ENCODE measurements around the gene SGCA. TPM values are rescaled to one million over a fixed set of nuclear protein-coding genes. Genes with fewer than 3 reads are reported as not detected.

Gene SGCA
- under 1 TPM in 1 of 2 donors, not detected in 1; 0.42 TPM for total RNA-seq

DNA sequence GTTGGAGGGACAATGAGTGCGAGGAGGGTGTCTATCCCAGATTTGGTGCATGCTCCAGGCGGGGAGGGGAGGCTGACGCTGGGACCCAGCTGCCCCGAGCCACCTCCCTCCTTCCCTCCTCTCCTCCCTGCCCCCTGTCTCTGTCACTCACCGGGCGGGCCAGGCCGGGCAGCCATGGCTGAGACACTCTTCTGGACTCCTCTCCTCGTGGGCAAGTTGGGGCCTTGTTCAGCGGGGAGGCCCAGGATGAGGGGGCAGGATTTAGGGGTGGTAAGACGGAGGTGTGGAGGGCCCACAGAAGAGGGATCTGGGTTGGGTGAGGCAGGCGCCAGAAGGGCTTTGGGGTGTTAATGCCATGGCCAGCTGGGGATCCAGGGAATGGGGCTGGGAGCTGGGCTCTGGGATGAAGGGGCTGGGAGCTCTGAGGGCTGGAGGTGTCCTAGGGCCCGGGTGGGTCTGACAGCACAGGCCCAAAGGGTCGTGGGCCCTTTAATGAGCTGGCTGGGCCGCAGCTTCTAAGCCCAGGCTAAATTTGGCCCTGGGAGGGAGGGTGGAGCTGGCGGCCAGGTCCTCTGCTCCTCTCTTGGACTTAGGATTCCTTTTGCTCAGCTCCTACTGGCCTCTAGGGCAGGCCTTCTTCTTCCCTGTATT lies at the start of gene SGCA:
Gene SGCA, plus strand, starts transcription at position 139 of the 651 bp plus-strand sequence. Its CDS starts 36 bp downstream, at position 175.
- DNase-seq (ENCODE audit: low spot score), result no peak

DNA sequence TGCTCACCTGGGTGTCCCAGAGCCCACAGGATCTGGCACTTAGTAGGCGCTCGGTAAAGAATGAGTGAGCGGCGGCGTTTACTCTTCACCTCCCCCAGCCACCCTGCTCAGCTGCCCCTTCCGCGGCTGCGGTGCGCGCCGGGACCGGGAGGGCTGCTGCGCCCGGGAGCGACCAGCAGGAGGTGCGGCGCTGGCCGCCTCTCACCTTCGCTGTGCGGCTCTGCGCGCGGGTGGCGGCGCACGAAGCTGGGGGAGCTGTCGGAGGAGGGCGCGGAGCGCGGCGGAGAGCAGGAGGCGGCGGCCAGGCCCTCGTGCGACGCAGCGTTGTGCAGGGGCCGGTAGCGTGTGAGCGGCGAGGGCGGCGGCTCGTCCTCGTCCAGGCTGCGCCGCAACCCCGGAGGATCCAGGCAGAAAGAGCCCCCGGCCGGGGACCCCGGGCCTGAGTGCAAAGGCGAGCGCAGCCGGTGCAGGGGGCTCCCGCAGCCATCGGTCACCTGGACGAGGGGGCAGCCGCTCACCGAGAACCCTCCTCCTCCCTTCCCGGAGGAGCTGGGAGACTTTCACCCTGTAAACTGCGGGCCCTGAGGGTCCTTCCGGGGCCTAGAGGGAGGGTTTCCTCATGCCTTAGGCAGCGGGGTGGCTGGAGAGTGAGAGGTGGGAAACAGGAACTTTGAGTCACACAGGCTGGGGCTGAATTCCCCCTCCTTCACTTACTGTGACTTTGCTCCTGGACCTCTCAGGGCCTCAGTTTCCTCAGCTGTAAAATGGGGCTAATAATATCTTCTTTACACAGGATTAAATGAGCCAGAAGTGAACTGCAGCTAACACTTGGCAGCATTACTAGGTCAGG lies 48.4 kb upstream of the SGCA start:
- peak; percentile 85 to 88 for ATAC-seq
- peak overlapping the region; percentile 47 for H3K4me3 Mint-ChIP-seq
- H3K9me3 Mint-ChIP-seq, result no peaks in the 10 kb centered on the region
- DNase-seq (ENCODE audit: low spot score), result peak; percentile 71
- no peak overlapping the region for H3K27ac Mint-ChIP-seq
- H3K27me3 Mint-ChIP-seq, result peaks cover 24 to 40% of the 10 kb centered on the region in 2 donors
- H3K36me3 Mint-ChIP-seq, result no peaks in the 10 kb centered on the region
- H3K4me1 Mint-ChIP-seq (ENCODE audit: low read depth in 2 of 2), result peaks cover 8 to 17% of the 10 kb centered on the region in 2 donors

More for the DNA sequence above, at the start of gene SGCA:
- H3K27ac Mint-ChIP-seq, result no peak within 1 kb of the TSS
- H3K4me1 Mint-ChIP-seq (ENCODE audit: low read depth in 2 of 2), result peaks cover 27 to 29% of the 10 kb centered on the region in 2 donors
- no peaks in the 10 kb centered on the region for H3K9me3 Mint-ChIP-seq
- H3K27me3 Mint-ChIP-seq, result peaks cover 0 to 7% of the 10 kb centered on the region in 2 donors
- ATAC-seq, result no peak
- H3K36me3 Mint-ChIP-seq, result no peaks in the 10 kb centered on the region
- no peak within 1 kb of the TSS for H3K4me3 Mint-ChIP-seq

DNA sequence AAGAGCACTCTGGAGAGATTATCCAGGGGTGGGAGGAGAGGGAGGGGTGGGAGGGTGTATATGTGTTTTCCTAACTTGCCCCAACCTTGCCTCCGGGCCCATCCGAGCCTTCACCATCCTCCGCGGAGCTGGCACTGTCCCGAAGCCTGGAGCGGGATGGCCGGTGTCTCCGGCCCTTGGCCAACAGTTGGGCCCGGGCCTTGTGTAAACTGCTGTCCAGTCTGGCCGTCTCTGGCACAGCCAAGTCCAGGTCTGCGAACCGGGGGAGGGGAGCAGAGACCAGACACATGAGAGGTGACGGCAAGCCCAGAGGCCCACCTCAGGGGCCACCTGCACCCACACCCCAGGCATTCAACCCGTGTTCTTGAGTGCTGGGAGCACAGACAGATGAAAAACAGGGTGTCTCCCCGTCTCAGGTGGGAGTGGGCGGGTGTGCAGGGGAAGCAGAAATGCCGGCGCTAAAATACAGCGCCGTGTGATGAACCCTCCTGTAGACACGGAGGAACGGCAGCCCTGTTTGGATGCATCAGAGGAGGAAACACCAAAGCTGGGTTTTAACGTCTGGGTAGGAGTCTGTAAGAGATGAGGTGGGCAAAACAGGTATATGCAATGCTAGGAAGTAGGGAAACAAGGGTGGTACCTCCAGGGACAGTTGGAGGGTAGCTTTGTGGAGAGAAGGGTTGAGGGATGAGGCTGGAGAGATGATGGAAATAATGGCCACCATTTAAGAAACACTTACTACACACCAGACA lies 47.6 kb upstream of the SGCA start:
- Mint-ChIP-seq H3K4me3 (no peak overlapping the region), H3K27me3 (peaks cover 24 to 43% of the 10 kb centered on the region in 2 donors), H3K27ac (no peak overlapping the region), H3K4me1 (ENCODE audit: low read depth in 2 of 2) (peaks cover 8 to 17% of the 10 kb centered on the region in 2 donors), H3K9me3 (no peaks in the 10 kb centered on the region), H3K36me3 (no peaks in the 10 kb centered on the region)
- DNase-seq (ENCODE audit: low spot score) (no peak), ATAC-seq (no peak)

DNA sequence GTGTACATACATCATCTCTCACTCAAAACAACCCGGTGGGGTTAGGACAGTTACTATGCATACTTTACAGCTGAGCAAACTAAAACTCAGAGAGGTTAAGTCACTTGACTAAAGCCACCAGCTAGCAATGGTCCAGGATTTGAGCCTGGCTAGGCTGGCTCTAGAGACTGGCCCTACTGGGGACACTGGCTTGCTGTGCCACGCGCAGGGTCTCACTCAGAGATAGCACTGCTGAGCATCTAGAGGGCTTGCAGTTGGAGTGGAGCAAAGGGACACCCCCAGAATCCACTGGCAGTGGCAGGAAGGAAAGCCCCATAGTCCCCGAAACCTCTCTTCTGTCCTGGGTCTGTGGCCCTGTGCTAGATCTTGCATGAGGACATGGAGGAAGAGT lies 47.0 kb upstream of the SGCA start:
- Mint-ChIP-seq H3K27ac (no peak overlapping the region), H3K4me3 (no peak overlapping the region), H3K27me3 (peaks cover 24 to 43% of the 10 kb centered on the region in 2 donors), H3K9me3 (no peaks in the 10 kb centered on the region), H3K4me1 (ENCODE audit: low read depth in 2 of 2) (peaks cover 8 to 17% of the 10 kb centered on the region in 2 donors), H3K36me3 (no peaks in the 10 kb centered on the region)
- DNase-seq (ENCODE audit: low spot score) (no peak), ATAC-seq (no peak)

DNA sequence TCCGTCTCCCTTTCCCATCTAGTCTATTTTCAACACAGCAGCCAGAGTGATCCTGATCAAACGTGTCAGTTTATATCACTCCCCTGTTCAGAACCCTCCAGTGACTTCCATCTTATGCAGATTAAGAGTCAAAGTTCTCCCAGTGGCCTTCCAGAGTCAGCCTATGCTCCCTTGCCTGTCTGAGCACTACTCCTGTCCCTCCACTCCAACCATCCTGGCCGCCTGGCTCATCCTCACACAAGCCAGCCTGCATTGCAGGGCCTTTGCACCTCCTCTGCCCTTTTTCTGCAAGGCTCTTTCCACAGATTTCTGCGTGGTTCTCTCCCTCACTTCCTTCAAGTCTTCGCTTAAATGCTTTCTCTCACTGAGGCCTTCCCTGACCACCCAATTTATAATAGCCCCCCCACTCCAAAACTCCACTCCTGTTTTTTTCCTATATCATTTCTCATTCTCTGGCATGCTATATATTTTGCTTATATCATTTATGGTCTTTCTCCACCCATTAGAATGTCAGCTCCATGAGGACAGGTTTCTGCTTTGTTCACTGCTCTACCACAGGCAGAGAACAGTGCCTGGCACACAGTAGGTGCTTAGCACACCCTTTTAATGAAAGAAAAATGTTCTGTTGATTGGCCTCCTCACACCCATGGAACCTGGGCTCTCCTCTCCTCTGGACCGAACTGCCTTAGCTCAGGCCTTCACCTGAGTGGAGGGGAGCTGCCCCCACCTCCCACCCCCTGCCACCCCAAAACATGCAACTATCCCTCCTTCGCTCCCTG lies 45.1 kb upstream of the SGCA start:
- ATAC-seq, result no peak
- no peaks in the 10 kb centered on the region for H3K9me3 Mint-ChIP-seq
- H3K27me3 Mint-ChIP-seq, result peaks cover 17 to 37% of the 10 kb centered on the region in 2 donors
- H3K36me3 Mint-ChIP-seq, result no peaks in the 10 kb centered on the region
- no peak overlapping the region for H3K27ac Mint-ChIP-seq
- DNase-seq (ENCODE audit: low spot score), result no peak
- no peak overlapping the region for H3K4me3 Mint-ChIP-seq
- H3K4me1 Mint-ChIP-seq (ENCODE audit: low read depth in 2 of 2), result peaks cover 5 to 13% of the 10 kb centered on the region in 2 donors

DNA sequence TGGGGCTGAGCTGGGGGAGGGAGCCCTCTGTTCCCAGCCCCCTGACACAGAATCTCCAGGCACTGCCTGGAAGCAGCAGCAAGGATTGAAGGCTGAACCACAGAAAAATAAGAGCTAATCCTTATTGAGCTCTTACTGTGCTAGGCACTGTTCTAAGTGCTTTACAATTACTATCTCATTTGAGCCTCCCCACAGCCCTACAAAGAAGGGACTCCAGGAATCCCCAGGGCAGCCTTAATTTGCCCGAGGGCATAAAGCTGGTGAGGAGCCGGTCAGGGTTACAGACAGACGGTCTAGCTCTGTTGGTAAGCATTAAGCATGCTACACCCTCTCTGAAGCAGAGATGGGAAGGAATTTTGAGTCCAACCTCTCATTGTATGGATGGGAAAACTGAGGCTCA lies 42.9 kb upstream of the SGCA start:
- Mint-ChIP-seq H3K9me3 (no peaks in the 10 kb centered on the region), H3K4me3 (no peak overlapping the region), H3K4me1 (ENCODE audit: low read depth in 2 of 2) (peaks cover 5 to 13% of the 10 kb centered on the region in 2 donors), H3K36me3 (no peaks in the 10 kb centered on the region), H3K27ac (no peak overlapping the region), H3K27me3 (peaks cover 17 to 27% of the 10 kb centered on the region in 2 donors)
- DNase-seq (ENCODE audit: low spot score) (no peak), ATAC-seq (no peak)

DNA sequence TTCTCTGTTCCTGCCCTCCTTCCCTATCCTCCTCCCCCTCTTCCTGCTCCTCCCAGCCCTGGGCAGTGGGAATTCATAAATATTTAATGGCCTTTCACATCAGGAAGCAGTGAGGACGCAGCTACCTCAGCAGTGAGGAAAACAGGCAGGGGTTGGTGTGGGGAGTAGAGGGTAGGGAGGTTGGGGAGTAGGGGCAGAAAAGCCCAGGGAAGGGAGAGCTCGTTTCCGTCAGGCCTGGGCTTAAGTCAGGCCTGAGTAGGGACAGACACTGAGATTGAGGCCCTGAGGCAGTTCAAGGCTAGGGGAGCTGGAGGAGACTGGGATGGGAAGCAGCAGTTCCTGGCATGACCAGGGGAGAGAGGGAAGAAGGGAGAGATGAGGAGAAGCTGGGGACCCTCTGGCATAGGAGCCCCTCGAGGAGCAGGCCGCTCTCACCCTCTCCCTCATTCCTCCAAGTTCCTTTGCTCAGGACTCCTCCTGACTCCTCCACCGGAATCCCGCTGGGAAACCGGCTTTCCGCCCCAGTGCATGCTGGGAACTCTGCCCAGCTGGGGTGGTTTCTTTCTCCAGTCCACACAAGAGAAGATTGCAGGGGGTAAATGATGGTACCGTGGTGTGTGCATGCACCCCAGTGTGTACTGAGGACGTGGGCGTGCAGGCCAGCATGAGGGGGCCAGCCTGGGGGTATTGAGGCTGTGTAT lies 42.0 kb upstream of the SGCA start:
- Mint-ChIP-seq H3K4me3 (no peak overlapping the region), H3K4me1 (ENCODE audit: low read depth in 2 of 2) (peaks cover 12 to 19% of the 10 kb centered on the region in 2 donors), H3K27me3 (peaks cover 26% of the 10 kb centered on the region in 2 donors), H3K36me3 (no peaks in the 10 kb centered on the region), H3K9me3 (no peaks in the 10 kb centered on the region), H3K27ac (no peak overlapping the region)
- DNase-seq (ENCODE audit: low spot score), result no peak
- ATAC-seq, result no peak

DNA sequence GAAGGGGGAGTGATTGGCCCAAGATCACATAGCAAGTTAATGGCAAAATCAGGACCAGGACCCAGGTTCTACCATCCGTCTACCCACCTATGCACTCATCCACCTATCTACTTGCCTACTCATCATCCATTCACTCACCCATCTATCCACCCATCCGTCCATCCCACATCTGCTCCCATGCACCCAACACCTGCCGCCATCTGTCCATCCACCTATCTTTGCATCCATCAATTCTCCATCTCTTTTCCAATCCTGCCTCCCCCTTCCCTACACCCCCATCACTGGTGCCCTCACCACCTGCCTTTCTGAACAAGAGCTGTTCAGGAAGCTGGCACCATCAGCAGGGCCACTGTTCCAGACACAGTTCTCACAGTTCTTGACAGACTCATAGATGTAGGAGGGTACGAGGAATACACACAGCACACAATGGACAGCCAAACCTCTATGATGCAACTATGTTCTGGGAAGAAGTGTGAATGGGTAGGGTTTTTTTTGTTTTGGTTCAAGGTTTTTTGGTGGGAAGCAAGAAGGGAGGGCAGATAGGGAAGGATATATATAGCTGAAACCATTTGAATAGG lies 40.3 kb upstream of the SGCA start:
- Mint-ChIP-seq H3K4me3 (no peak overlapping the region), H3K4me1 (ENCODE audit: low read depth in 2 of 2) (peaks cover 14 to 22% of the 10 kb centered on the region in 2 donors), H3K36me3 (no peaks in the 10 kb centered on the region), H3K27ac (no peak overlapping the region), H3K9me3 (no peaks in the 10 kb centered on the region), H3K27me3 (peaks cover 14 to 16% of the 10 kb centered on the region in 2 donors)
- no peak for DNase-seq (ENCODE audit: low spot score)
- no peak for ATAC-seq

DNA sequence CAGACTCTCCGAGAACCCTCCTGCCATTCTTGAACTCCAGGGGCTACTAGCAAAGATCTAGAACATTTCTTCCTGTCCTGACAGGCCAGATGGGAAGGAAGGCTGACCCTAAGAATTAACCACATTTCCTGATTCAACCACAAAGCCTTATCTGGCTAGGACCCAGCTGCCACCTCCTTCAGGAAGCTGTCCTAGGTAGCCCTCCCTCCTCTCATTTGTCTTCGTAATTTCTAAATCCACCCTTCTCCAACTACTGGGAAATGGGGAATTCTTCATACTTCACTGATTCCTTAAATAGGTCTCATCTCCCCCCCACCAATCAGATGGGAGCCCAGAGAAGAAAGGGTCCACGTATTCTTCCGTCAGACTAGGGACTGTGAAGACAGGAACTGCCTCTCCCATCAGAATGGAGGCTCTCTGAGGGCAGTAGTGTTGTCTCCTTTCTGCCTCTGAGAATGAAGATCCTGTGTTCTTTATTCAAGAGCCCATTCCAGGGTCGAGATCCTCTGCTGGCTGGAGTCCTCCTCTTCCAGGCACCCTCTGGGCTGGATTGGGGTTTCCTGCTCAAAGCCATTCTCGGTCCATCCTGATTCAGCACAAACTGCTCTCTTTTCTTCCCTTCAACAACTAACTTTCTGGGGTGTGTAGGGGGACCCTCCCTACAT lies 38.0 kb upstream of the SGCA start:
- no peak for DNase-seq (ENCODE audit: low spot score)
- ATAC-seq, result no peak
- H3K27ac Mint-ChIP-seq, result no peak overlapping the region
- H3K9me3 Mint-ChIP-seq, result no peaks in the 10 kb centered on the region
- peaks cover 27 to 40% of the 10 kb centered on the region in 2 donors for H3K4me1 Mint-ChIP-seq (ENCODE audit: low read depth in 2 of 2)
- H3K27me3 Mint-ChIP-seq, result peaks cover 9 to 11% of the 10 kb centered on the region in 2 donors
- peak overlapping the region; percentile 45 for H3K4me3 Mint-ChIP-seq
- no peaks in the 10 kb centered on the region for H3K36me3 Mint-ChIP-seq

DNA sequence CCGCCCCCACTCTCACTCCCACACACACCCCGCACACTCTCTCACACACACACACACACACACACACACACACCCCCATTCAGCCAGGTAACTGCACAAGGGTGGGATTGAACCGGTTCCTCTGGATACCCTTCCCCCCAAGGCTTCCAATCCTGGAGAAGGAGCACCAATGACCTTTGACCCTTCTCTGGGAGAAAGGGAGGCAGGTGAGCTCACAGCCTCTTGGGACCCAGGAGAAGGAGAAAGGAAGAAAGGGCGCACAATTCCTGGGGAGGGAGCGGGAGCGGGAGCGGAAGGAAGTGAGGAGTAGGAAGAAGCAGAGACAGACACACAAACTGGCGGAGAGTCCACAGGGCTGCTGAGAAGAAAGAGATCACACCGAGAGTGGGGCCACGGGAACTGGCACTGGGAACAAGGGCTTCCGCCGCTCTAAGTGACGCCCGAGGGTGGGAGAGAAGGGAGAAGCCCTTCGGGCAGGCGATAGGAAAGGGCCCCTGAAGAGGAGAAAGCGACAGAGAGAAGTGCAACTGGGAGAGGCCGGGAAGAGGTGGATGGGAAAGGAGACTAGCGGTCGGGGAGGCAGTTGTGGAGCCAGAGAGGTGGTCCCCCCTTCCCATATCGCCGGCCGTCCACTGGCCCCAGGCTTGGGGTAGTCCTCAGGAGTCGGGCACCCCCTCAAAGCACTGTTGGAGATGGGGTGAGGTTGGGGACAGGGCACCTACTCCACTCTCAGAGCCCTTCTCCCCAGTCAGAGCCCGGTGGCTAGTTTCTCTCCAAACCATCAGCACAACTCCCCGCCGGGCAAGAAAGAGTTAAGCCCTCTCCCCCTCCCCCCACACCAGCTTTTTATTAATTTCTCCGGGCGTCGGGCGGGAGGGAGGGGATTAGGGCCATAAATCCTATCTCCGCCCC lies 37.1 kb upstream of the SGCA start:
- Mint-ChIP-seq H3K27ac (peak overlapping the region; percentile 30 to 43), H3K9me3 (no peaks in the 10 kb centered on the region), H3K36me3 (no peaks in the 10 kb centered on the region), H3K4me3 (peak overlapping the region; percentile 86), H3K4me1 (ENCODE audit: low read depth in 2 of 2) (peaks cover 27 to 40% of the 10 kb centered on the region in 2 donors), H3K27me3 (peaks cover 9 to 11% of the 10 kb centered on the region in 2 donors)
- ATAC-seq, result no peak
- no peak for DNase-seq (ENCODE audit: low spot score)

DNA sequence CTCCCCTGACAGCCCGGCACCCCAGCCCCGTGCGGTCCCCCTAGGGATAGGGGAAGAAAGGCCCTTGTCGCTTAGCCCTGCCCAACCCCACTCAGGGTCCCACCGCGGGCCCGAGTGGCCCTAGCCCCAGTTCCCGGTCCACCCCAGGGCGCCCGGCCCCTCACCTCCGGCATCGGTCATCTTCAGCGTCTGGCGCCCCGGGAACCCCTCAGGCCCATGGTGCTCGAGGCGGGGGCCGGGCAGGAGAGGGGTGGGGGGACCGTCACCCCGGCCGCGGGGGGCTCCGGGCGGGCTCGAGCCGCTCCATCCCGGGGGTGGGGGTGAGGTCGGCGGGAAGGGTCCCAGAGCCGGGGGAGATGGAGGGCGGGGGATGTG lies 36.5 kb upstream of the SGCA start:
- peak overlapping the region; percentile 75 for H3K4me3 Mint-ChIP-seq
- peak overlapping the region in 1 of 2 donors; percentile 27 for H3K27ac Mint-ChIP-seq
- H3K27me3 Mint-ChIP-seq, result peaks cover 9 to 11% of the 10 kb centered on the region in 2 donors
- ATAC-seq (peak in 1 of 2 donors; percentile 4), DNase-seq (ENCODE audit: low spot score) (no peak)
- no peaks in the 10 kb centered on the region for H3K9me3 Mint-ChIP-seq
- H3K36me3 Mint-ChIP-seq, result no peaks in the 10 kb centered on the region
- peaks cover 27 to 40% of the 10 kb centered on the region in 2 donors for H3K4me1 Mint-ChIP-seq (ENCODE audit: low read depth in 2 of 2)
